HAP-1 (cell line): ENCODE measurements around the gene LMF2.

Source experiments
- DNase-seq, 2 experiments: peaks; one replicate each; pipeline ENCODE4 v3.0.0-alpha.2; 2016 to 2020; ENCODE audit warnings: low spot score in 2 of 2
- H3K27me3 ChIP-seq: fragments of 250-450 bp; sonication (Bioruptor Pico); 2 replicates; pipeline ENCODE4 v1.5.1; 2020; ENCODE audit warnings: low read depth, mild to moderate bottlenecking, moderate library complexity
- H3K36me3 ChIP-seq: fragments of 250-450 bp; sonication (Bioruptor Pico); replicated peaks from 2 replicates; pipeline ENCODE4 v1.5.1; 2020; ENCODE audit warnings: mild to moderate bottlenecking
- H3K4me1 ChIP-seq: fragments of 250-450 bp; sonication (Bioruptor Pico); 2 replicates; pipeline ENCODE4 v1.5.1; 2020; ENCODE audit warnings: mild to moderate bottlenecking
- H3K4me3 ChIP-seq: fragments of 250-450 bp; sonication (Bioruptor Pico); 2 replicates; pipeline ENCODE4 v1.5.1; 2020; ENCODE audit warnings: mild to moderate bottlenecking, moderate library complexity
- H3K9me3 ChIP-seq: fragments of 250-450 bp; sonication (Bioruptor Pico); 2 replicates; pipeline ENCODE4 v1.5.1; 2020; ENCODE audit warnings: mild to moderate bottlenecking, moderate library complexity
- in situ Hi-C: fragments of 300-500 bp; cut with MboI; formaldehyde crosslinking; loops from 3 replicates; pipeline ENCODE4 v1.14.3; 2020; ENCODE audit warnings: low sequenced_read_pairs, inconsistent platforms, mixed read lengths

Gene LMF2

GRCh38 chr22:50529897-50530579, 22.5 kb upstream of the LMF2 start, which contains the start of gene TYMP:
TSS of gene TYMP (minus strand) at chr22:50530012. CDS start at chr22:50529709, 303 bp downstream.
- Histone ChIP-seq H3K4me1 (peaks cover 17% of the 10 kb centered on the region), H3K36me3 (peaks cover 3% of the 10 kb centered on the region; the same call in 1 of the 2 replicates), H3K27me3 (no peaks in the 10 kb centered on the region), H3K4me3 (peak within 1 kb of the TSS; percentile 48), H3K9me3 (no peaks in the 10 kb centered on the region)
- peak; percentile 34 to 81 for DNase-seq
- in situ Hi-C loops: no loop called here

- DNase-seq: no peak
- Histone ChIP-seq H3K9me3 (no peaks in the 10 kb centered on the region), H3K27me3 (no peaks in the 10 kb centered on the region), H3K4me1 (peaks cover 17% of the 10 kb centered on the region), H3K36me3 (peaks cover 5% of the 10 kb centered on the region; the same call in 1 of the 2 replicates), H3K4me3 (no peak overlapping the region)
- in situ Hi-C loops: no loop called here
These were observed 22.0 kb upstream of the LMF2 start for GRCh38 chr22:50529416-50529896.

GRCh38 chr22:50528682-50529415, 21.3 kb upstream of the LMF2 start:
- H3K36me3 ChIP-seq: peaks cover 11% of the 10 kb centered on the region
- no peaks in the 10 kb centered on the region for H3K9me3 ChIP-seq
- peaks cover 17% of the 10 kb centered on the region for H3K4me1 ChIP-seq
- H3K27me3 ChIP-seq: no peaks in the 10 kb centered on the region
- no peak overlapping the region for H3K4me3 ChIP-seq
- in situ Hi-C loops: no loop called here
- DNase-seq: peak in 1 of 2 experiments; percentile 35

- Histone ChIP-seq H3K4me3 (no peak overlapping the region), H3K9me3 (no peaks in the 10 kb centered on the region), H3K36me3 (peaks cover 18% of the 10 kb centered on the region), H3K4me1 (peaks cover 17% of the 10 kb centered on the region), H3K27me3 (no peaks in the 10 kb centered on the region)
- in situ Hi-C loops: no loop called here
- DNase-seq: no peak
These were observed 20.6 kb upstream of the LMF2 start for GRCh38 chr22:50527921-50528681.

GRCh38 chr22:50526834-50527801, 19.6 kb upstream of the LMF2 start:
- peak; percentile 82 to 90 for DNase-seq
- H3K9me3 ChIP-seq: no peaks in the 10 kb centered on the region
- H3K4me1 ChIP-seq: peaks cover 17% of the 10 kb centered on the region
- in situ Hi-C loops: no loop called here
- peaks cover 27% of the 10 kb centered on the region for H3K36me3 ChIP-seq
- peak overlapping the region; percentile 87 for H3K4me3 ChIP-seq
- H3K27me3 ChIP-seq: no peaks in the 10 kb centered on the region

GRCh38 chr22:50526108-50526833, 18.8 kb upstream of the LMF2 start:
- no peaks in the 10 kb centered on the region for H3K27me3 ChIP-seq
- H3K4me1 ChIP-seq: peaks cover 16% of the 10 kb centered on the region
- peaks cover 35% of the 10 kb centered on the region for H3K36me3 ChIP-seq
- in situ Hi-C loops: no loop called here
- peak overlapping the region; percentile 87 for H3K4me3 ChIP-seq
- no peaks in the 10 kb centered on the region for H3K9me3 ChIP-seq
- DNase-seq: peak; percentile 69 to 93

- Histone ChIP-seq H3K36me3 (peaks cover 38% of the 10 kb centered on the region), H3K4me3 (peak overlapping the region; percentile 87), H3K4me1 (peaks cover 12% of the 10 kb centered on the region), H3K9me3 (no peaks in the 10 kb centered on the region), H3K27me3 (no peaks in the 10 kb centered on the region)
- in situ Hi-C loops: no loop called here
- DNase-seq: no peak
These were observed 18.3 kb upstream of the LMF2 start for GRCh38 chr22:50525858-50526107.

GRCh38 chr22:50525104-50525857, 17.8 kb upstream of the LMF2 start, which contains the start of gene SCO2:
TSS of gene SCO2 (minus strand) at chr22:50525598. CDS start at chr22:50524411, 1,187 bp downstream.
- H3K4me3 ChIP-seq: peak within 1 kb of the TSS; percentile 87
- in situ Hi-C loops: no loop called here
- no peaks in the 10 kb centered on the region for H3K27me3 ChIP-seq

GRCh38 chr22:50524676-50525103, 17.2 kb upstream of the LMF2 start:
- Histone ChIP-seq H3K4me3 (peak overlapping the region; percentile 87), H3K4me1 (peaks cover 8% of the 10 kb centered on the region; the same call in 1 of the 2 replicates), H3K9me3 (no peaks in the 10 kb centered on the region), H3K27me3 (no peaks in the 10 kb centered on the region), H3K36me3 (peaks cover 43% of the 10 kb centered on the region)
- no peak for DNase-seq
- in situ Hi-C loops: no loop called here

More at GRCh38 chr22:50525104-50525857, 17.8 kb upstream of the LMF2 start, which contains the start of gene SCO2:
- H3K36me3 ChIP-seq: peaks cover 42% of the 10 kb centered on the region
- DNase-seq: peak; percentile 92 to 98
- no peaks in the 10 kb centered on the region for H3K9me3 ChIP-seq
- H3K4me1 ChIP-seq: peaks cover 9% of the 10 kb centered on the region

- Histone ChIP-seq H3K27me3 (no peaks in the 10 kb centered on the region), H3K36me3 (peaks cover 50% of the 10 kb centered on the region), H3K4me1 (peaks cover 8% of the 10 kb centered on the region; the same call in 1 of the 2 replicates), H3K4me3 (peak overlapping the region; percentile 87), H3K9me3 (no peaks in the 10 kb centered on the region)
- peak in 1 of 2 experiments; percentile 23 for DNase-seq
- in situ Hi-C loops: no loop called here
These were observed 16.5 kb upstream of the LMF2 start for GRCh38 chr22:50523806-50524675.

- Histone ChIP-seq H3K4me3 (no peak overlapping the region), H3K4me1 (peaks cover 8% of the 10 kb centered on the region; the same call in 1 of the 2 replicates), H3K27me3 (no peaks in the 10 kb centered on the region), H3K36me3 (peaks cover 54% of the 10 kb centered on the region), H3K9me3 (no peaks in the 10 kb centered on the region)
- DNase-seq: no peak
- in situ Hi-C loops: no loop called here
These were observed 15.9 kb upstream of the LMF2 start for GRCh38 chr22:50523458-50523805.
